Nucleus accumbens (tissue), 56 donors: Measurements from ENCODE around the gene GMPPA.

Experiments
- DNase-seq, 56 donors: peaks; one replicate each; lab custom pipeline; 2025; lab: John Stamatoyannopoulos, UW

GMPPA gene

GRCh38 chr2:219551441-219552381 lies 53.0 kb downstream of the GMPPA start:
- DNase-seq: peak in 9 of 56 donors; percentile 4 to 49 (median 22)

GRCh38 chr2:219552382-219553167 lies 53.9 kb downstream of the GMPPA start:
- DNase-seq: peak in 55 of 56 donors; percentile 16 to 94 (median 79)

GRCh38 chr2:219553168-219553417 lies 54.4 kb downstream of the GMPPA start:
- DNase-seq: no peak

- no peak for DNase-seq
Measured at GRCh38 chr2:219553463-219553963, 54.8 kb downstream of the GMPPA start.

- DNase-seq: no peak
Measured at GRCh38 chr2:219554350-219554749, 55.7 kb downstream of the GMPPA start.

GRCh38 chr2:219555956-219556355 lies 57.3 kb downstream of the GMPPA start:
- DNase-seq: no peak

GRCh38 chr2:219556413-219556812 lies 57.7 kb downstream of the GMPPA start:
- DNase-seq: no peak
